SK-N-SH (cell line): ENCODE data around the gene MMP14.

Experiments used
- EZH2phosphoT487 ChIP-seq: fragments of 200-600 bp; sonication (generic); IDR thresholded peaks from 2 replicates; pipeline ENCODE4 v1.6.1; 2017; ENCODE audit warnings: low read depth, mixed run types, mild to moderate bottlenecking, antibody characterized with exemption, moderate library complexity, borderline replicate concordance
- TEAD4 ChIP-seq: IDR thresholded peaks from 2 replicates; pipeline ENCODE4 v1.4.0; 2012; ENCODE audit warnings: mild to moderate bottlenecking, borderline replicate concordance; ENCODE audit not compliant: insufficient read depth
- YY1 ChIP-seq: IDR thresholded peaks from 2 replicates; pipeline ENCODE4 v1.4.0; 2012; ENCODE audit warnings: low read depth, mild to moderate bottlenecking
- TF ChIP-seq, protein P1 (sequence below): fragments of 200-600 bp; sonication (generic); IDR thresholded peaks from 2 replicates; pipeline ENCODE4 v1.6.1; 2017; ENCODE audit warnings: antibody characterized with exemption, mild to moderate bottlenecking, moderate library complexity

DNA sequence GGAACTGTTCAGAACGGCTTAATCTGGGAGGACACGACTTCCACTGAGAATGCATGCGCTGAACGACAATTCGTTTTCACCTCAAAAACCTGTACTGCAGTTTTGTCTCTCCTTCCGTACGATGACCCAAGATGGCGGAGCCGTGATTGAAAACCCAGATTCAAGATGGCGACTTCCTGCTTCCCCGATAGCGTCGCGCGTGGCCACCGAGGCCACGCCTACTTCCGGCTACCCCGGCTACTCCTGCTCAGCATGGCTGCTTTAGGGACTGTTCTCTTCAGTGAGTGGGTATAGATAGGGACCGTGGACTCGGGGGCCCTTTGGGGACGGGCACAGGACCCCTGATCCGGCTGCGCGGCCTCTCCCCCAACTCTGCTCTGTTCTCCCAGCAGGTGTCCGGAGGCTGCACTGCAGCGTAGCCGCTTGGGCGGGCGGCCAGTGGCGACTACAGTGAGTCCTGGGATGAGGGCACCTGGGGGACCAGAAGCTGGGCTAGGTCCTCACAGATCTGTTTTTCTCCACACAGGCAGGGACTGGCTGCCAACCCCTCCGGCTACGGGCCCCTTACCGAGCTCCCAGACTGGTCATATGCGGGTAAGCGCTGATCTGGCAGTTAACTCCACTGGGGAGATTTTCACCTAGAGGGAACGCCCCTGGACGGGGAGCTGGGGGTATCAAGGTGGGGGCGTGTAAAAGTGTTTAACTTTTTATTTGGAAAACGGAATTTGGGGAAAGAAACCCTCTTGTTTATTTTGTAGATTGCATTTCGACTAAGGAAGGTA lies 6.5 kb upstream of the MMP14 start, which contains the start of gene MRPL52:
- TF ChIP-seq TEAD4 (no peak), YY1 (peak; percentile 99), EZH2phosphoT487 (no peak)
- TF ChIP-seq, protein P1, sequence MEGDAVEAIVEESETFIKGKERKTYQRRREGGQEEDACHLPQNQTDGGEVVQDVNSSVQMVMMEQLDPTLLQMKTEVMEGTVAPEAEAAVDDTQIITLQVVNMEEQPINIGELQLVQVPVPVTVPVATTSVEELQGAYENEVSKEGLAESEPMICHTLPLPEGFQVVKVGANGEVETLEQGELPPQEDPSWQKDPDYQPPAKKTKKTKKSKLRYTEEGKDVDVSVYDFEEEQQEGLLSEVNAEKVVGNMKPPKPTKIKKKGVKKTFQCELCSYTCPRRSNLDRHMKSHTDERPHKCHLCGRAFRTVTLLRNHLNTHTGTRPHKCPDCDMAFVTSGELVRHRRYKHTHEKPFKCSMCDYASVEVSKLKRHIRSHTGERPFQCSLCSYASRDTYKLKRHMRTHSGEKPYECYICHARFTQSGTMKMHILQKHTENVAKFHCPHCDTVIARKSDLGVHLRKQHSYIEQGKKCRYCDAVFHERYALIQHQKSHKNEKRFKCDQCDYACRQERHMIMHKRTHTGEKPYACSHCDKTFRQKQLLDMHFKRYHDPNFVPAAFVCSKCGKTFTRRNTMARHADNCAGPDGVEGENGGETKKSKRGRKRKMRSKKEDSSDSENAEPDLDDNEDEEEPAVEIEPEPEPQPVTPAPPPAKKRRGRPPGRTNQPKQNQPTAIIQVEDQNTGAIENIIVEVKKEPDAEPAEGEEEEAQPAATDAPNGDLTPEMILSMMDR = no peak
